ENCODE results near the gene SSR1.

- TF ChIP-seq POLR2AphosphoS5 (IDR thresholded peaks at IDR 0.05), result no peak
- TF ChIP-seq POLR2A (IDR thresholded peaks at IDR 0.05), result no peak
These were observed 63.6 kb downstream of the SSR1 start for GRCh38 chr6:7249391-7249790.

Measured in breast epithelium (tissue), 3 donors.